Lower leg skin (tissue), 3 donors: Measurements from ENCODE around the gene PLXNA2.

Source experiments
- POLR2A ChIP-seq, 2 donors: fragments of 450-650 bp; IDR thresholded peaks; one replicate each; pipeline ENCODE4 v1.6.1; 2016 to 2017; ENCODE audit warnings: antibody characterized with exemption in 2 of 2, mild to moderate bottlenecking in 1 of 2, moderate library complexity in 1 of 2
- TF ChIP-seq, protein P1 (sequence below), 3 donors: fragments of 450-650 bp; IDR thresholded peaks; one replicate each; pipeline ENCODE4 v1.5.1; 2016; ENCODE audit warnings: antibody characterized with exemption in 3 of 3, mild to moderate bottlenecking in 3 of 3, moderate library complexity in 2 of 3

DNA sequence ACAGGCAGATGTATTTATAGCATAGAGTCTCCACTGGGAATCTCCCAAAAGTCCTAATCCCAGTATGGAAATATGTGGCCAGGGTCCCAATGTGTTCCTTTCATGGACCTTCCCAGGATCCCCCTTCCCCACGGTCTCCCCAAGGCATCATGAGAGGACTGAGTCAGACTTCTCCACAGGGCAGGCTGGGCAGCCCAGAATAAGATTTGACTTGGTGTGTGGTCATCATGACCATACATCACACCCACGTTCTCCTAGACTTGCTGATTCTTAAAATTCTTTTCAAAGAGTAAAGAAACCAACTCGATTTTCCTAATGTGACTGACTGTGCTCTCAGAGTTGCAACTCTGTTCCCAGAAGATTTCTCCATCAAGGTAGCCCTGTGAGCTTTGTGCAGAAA, 239.3 kb downstream of the PLXNA2 start:
- no peak for TF ChIP-seq POLR2A (IDR thresholded peaks at IDR 0.05)
- TF ChIP-seq, protein P1, sequence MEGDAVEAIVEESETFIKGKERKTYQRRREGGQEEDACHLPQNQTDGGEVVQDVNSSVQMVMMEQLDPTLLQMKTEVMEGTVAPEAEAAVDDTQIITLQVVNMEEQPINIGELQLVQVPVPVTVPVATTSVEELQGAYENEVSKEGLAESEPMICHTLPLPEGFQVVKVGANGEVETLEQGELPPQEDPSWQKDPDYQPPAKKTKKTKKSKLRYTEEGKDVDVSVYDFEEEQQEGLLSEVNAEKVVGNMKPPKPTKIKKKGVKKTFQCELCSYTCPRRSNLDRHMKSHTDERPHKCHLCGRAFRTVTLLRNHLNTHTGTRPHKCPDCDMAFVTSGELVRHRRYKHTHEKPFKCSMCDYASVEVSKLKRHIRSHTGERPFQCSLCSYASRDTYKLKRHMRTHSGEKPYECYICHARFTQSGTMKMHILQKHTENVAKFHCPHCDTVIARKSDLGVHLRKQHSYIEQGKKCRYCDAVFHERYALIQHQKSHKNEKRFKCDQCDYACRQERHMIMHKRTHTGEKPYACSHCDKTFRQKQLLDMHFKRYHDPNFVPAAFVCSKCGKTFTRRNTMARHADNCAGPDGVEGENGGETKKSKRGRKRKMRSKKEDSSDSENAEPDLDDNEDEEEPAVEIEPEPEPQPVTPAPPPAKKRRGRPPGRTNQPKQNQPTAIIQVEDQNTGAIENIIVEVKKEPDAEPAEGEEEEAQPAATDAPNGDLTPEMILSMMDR (IDR thresholded peaks at IDR 0.05), result no peak
